ENCODE results near the gene SLC25A21.

The SLC25A21 gene

DNA sequence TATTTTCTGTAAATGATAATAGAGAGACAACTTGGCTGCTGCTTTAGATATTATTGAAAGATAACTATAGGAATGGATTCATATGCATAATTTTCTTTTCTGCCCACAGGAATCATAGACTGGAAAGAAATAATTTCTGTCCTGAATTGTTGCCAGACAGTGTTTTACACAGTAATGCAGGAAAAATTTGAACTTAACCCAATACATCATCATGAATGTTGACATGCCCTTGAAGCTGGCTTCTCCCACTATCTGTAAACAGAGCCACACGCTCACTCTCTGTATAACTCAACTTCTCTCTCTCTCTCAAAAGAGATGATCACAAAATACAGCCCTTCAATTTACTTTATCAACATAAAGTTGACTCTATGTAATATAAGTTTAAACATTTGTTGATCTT, 454.2 kb downstream of the SLC25A21 start:
- H3K9me2 ChIP-seq (replicated peaks; ENCODE audit: control insufficient read depth, low read length): no peaks in the 10 kb centered on the region
- no peak overlapping the region for H3K27ac ChIP-seq (ENCODE audit: low read depth, low read length)
- no peaks in the 10 kb centered on the region for H3K36me3 ChIP-seq (ENCODE audit: control insufficient read depth, low read length)
- H3K4me3 ChIP-seq (ENCODE audit: low read length): no peak overlapping the region
- no peaks in the 10 kb centered on the region for H3K9me3 ChIP-seq (ENCODE audit: control insufficient read depth, insufficient read depth, low read length)
- no peaks in the 10 kb centered on the region for H3K4me1 ChIP-seq (ENCODE audit: control insufficient read depth, low read length)
- TF ChIP-seq, protein P1, sequence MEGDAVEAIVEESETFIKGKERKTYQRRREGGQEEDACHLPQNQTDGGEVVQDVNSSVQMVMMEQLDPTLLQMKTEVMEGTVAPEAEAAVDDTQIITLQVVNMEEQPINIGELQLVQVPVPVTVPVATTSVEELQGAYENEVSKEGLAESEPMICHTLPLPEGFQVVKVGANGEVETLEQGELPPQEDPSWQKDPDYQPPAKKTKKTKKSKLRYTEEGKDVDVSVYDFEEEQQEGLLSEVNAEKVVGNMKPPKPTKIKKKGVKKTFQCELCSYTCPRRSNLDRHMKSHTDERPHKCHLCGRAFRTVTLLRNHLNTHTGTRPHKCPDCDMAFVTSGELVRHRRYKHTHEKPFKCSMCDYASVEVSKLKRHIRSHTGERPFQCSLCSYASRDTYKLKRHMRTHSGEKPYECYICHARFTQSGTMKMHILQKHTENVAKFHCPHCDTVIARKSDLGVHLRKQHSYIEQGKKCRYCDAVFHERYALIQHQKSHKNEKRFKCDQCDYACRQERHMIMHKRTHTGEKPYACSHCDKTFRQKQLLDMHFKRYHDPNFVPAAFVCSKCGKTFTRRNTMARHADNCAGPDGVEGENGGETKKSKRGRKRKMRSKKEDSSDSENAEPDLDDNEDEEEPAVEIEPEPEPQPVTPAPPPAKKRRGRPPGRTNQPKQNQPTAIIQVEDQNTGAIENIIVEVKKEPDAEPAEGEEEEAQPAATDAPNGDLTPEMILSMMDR (IDR thresholded peaks at IDR 0.05; ENCODE audit: low read depth, low read length, poor library complexity, severe bottlenecking): no peak
- TF ChIP-seq EZH2phosphoT487 (IDR thresholded peaks at IDR 0.05; ENCODE audit: borderline replicate concordance, low read length): no peak
- no peaks in the 10 kb centered on the region for H4K20me1 ChIP-seq (ENCODE audit: control insufficient read depth, insufficient read depth, low read depth, low read length)
- no peaks in the 10 kb centered on the region for H3K79me2 ChIP-seq (ENCODE audit: control insufficient read depth, low read length)
- H3K27me3 ChIP-seq (ENCODE audit: control insufficient read depth, low read length): no peaks in the 10 kb centered on the region
- no peak overlapping the region for H3K4me2 ChIP-seq (ENCODE audit: low read length)
- H3F3A ChIP-seq (ENCODE audit: control insufficient read depth, insufficient read depth): no peaks in the 10 kb centered on the region

DNA sequence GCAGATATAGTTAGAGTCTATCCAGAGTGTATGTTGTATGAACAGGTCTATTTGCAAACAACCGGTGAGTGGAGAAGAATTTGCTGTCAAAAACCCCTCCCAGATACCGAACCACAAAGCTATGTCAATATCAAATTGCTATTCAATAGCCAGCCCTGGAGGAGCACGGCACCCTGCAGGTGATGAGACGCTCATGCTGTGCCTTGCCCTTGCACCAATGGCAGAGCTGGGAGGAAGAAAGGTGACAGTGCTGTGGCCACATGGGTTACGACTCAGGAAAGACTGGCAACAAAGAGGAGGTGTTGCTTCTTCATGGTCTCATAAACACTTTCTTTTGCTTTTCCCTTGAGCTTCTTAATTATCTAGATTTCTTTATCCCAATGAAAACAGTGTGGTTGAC, 455.0 kb downstream of the SLC25A21 start:
- no peak for TF ChIP-seq EZH2phosphoT487 (IDR thresholded peaks at IDR 0.05; ENCODE audit: borderline replicate concordance, low read length)
- TF ChIP-seq, protein P1 (IDR thresholded peaks at IDR 0.05; ENCODE audit: low read depth, low read length, poor library complexity, severe bottlenecking): no peak
- Histone ChIP-seq H3K79me2 (ENCODE audit: control insufficient read depth, low read length) (no peaks in the 10 kb centered on the region), H3K27ac (ENCODE audit: low read depth, low read length) (no peak overlapping the region)

DNA sequence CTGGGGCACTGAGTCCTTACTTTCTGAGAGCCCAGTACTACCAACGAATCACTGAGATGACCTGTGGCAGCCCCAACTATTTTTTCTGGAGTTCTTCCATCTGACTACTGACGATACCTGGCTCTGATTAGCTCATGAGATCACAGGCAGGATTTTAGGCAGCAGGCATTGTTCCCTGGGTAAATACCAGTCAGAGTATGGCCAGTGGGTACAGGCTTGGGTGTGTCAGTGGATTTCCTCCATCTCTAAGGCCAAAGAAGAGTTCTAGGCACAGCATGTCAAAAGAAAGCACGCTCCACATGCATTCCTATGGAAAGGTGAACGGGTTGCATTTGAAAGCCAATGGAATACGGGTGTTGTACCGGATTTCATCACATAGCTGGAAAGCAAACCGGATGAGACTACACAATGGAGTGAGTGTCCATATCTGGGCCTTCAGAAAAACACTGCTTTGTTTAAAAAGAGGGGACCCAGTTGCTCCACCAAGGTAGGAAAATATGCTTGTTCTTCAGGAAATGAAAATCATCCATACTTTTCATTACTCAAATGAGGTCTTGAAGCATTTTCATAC, 455.7 kb downstream of the SLC25A21 start:
- Histone ChIP-seq H3K4me3 (ENCODE audit: low read length) (no peak overlapping the region), H3K9me3 (ENCODE audit: control insufficient read depth, insufficient read depth, low read length) (no peaks in the 10 kb centered on the region), H3F3A (ENCODE audit: control insufficient read depth, insufficient read depth) (no peaks in the 10 kb centered on the region), H3K4me1 (ENCODE audit: control insufficient read depth, low read length) (no peaks in the 10 kb centered on the region), H3K9me2 (replicated peaks; ENCODE audit: control insufficient read depth, low read length) (no peaks in the 10 kb centered on the region), H3K4me2 (ENCODE audit: low read length) (no peak overlapping the region), H3K27me3 (ENCODE audit: control insufficient read depth, low read length) (no peaks in the 10 kb centered on the region), H3K27ac (ENCODE audit: low read depth, low read length) (no peak overlapping the region), H4K20me1 (ENCODE audit: control insufficient read depth, insufficient read depth, low read depth, low read length) (no peaks in the 10 kb centered on the region), H3K79me2 (ENCODE audit: control insufficient read depth, low read length) (no peaks in the 10 kb centered on the region), H3K36me3 (ENCODE audit: control insufficient read depth, low read length) (no peaks in the 10 kb centered on the region)
- no peak for TF ChIP-seq EZH2phosphoT487 (IDR thresholded peaks at IDR 0.05; ENCODE audit: borderline replicate concordance, low read length)
- TF ChIP-seq, protein P1 (IDR thresholded peaks at IDR 0.05; ENCODE audit: low read depth, low read length, poor library complexity, severe bottlenecking): no peak

More for the DNA sequence above, 455.0 kb downstream of the SLC25A21 start:
- Histone ChIP-seq H3K9me2 (replicated peaks; ENCODE audit: control insufficient read depth, low read length) (no peaks in the 10 kb centered on the region), H3K27me3 (ENCODE audit: control insufficient read depth, low read length) (no peaks in the 10 kb centered on the region), H3F3A (ENCODE audit: control insufficient read depth, insufficient read depth) (no peaks in the 10 kb centered on the region), H3K4me2 (ENCODE audit: low read length) (no peak overlapping the region), H3K4me3 (ENCODE audit: low read length) (no peak overlapping the region), H3K36me3 (ENCODE audit: control insufficient read depth, low read length) (no peaks in the 10 kb centered on the region), H3K4me1 (ENCODE audit: control insufficient read depth, low read length) (no peaks in the 10 kb centered on the region), H3K9me3 (ENCODE audit: control insufficient read depth, insufficient read depth, low read length) (no peaks in the 10 kb centered on the region), H4K20me1 (ENCODE audit: control insufficient read depth, insufficient read depth, low read depth, low read length) (no peaks in the 10 kb centered on the region)

All from DOHH2 (cell line).